HG03025 (cell line): ENCODE results near the gene GFOD1.
A peak's percentile ranks its signal among the peaks of the same experiment; 100 is the strongest.

Experiments
- ATAC-seq: cut with Tn5 transposase; IDR thresholded peaks from one replicate; pipeline ENCODE4 v1.9.1; 2021; ENCODE audit warnings: mild to moderate bottlenecking, moderate library complexity; ENCODE audit not compliant: unreplicated experiment, low FRiP score

Gene GFOD1

GRCh38 chr6:13487122-13488014 is at the start of gene GFOD1:
GFOD1 (minus strand) TSS chr6:13487600; CDS start chr6:13486890, 710 bp downstream.
- peak; percentile 83 for ATAC-seq

DNA sequence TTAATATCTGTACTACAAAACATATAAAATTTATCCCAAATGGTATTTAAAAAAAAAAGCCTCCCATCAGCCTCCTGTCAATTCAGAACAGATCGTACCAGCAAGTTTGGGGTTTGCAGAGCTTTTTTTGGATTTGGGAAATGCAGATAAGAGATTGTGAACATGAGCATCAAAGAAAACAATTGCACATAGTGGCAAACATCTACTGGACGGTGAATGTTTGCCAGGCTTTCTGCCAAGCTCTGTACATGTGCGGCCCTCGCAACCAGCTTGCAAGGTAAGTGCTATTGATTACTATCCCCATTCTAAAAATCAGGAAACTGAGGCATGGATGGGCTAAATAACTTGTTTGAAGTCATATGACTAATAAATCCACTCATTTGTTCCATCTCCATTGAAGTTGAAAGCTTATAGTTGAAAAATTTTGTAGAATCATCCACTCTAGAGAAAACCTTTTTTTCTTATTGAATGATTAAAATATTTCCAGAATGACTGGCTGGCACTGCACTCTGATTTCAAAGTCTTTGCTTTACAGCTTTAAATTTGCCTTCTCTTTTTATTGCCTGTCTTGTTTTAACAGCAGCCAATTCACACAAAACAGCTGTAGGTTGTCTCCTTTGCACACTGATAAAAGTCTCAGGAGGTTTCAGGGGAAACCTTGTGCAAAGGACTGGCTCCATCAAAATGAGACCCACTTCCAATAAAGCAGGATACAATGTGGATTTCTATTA is 49.6 kb upstream of the GFOD1 start:
- no peak for ATAC-seq

- ATAC-seq: no peak
Observed at GRCh38 chr6:13535306-13535705, 47.9 kb upstream of the GFOD1 start.

DNA sequence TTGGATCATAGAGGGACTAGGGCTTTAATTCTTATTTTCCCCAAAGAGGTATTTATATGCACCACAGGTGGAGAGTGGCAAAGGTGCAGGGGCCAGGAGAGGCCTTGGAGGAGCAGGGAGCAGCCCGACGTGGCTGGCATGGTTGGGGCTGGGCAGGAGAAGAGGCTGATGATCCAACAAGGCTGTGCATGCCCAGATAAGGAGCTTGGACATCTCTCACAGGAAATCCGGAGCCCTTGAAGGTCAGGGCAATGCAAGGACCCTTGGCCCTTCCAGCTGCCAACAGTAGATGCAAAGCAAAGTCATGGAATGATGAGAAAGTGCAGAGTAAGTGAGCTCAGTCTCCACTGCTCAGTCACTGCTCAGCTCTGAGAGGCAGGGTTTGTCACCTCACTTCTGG is 47.1 kb upstream of the GFOD1 start:
- ATAC-seq: no peak

DNA sequence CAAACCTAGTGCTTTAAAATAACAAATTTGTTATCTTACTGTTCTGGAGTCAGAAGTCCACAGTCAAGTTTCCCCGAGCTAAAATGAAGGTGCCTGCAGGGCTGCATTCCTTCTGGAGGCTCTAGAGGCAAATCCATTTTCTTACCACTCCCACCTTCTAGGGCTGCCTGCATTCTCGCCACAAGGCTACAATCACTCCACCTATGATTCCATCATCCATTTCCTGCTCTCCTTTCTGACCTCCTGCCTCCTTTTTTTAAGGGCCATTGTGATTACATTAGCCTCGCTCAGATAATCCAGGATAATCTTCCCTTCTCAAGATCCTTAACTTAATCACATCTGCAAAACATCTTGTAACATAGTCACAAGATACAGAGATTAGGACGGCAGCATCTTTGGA is 44.6 kb upstream of the GFOD1 start:
- no peak for ATAC-seq

DNA sequence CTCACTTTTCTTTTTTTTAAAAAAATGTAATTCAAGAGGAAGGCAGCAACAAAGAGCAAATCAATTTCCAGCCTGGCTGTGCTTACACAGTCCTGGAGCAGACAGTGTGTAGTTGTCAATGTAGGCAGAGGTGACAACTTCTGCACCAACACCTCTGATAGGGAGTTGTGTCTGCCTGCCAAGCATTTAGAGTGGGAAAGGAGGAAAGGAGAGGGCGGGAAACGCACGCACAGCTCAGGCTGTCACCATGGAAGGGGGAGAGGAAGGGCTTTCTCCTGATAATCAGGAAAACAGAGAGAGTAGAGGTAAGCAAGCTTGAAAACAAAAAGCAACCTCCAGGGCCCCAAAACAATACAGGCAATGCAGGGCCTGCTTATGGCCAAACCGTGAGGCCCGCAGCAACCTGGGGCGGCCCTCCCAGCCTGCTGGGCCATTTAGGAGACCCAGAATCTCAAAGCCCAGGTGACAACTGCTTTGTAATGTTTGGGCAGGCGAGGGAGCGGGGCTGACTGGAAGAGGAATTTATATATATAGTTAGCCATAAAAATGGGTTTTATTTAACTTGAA is 41.5 kb upstream of the GFOD1 start:
- no peak for ATAC-seq

DNA sequence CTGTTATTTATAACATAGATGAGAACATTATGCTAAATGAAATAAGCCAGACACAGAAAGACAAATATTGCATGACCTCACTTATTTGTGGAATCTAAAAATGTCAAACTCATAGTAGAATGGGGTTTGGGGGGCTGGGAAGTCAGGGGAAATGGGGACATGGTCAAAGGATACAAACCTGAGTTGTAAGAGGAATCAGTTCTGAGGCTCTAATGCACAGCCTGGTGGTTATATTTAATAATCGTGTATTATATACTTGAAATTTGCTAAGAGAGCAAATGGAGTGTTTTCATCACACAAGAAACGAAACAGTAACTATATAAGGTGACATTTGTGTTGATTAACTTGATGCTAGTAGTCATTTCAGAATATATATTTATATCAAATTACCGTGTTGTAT is 40.8 kb upstream of the GFOD1 start:
- ATAC-seq: no peak

- no peak for ATAC-seq
Observed at GRCh38 chr6:13527671-13528056, 40.3 kb upstream of the GFOD1 start.

- ATAC-seq: peak; percentile 73
Observed at GRCh38 chr6:13526727-13527670, 39.6 kb upstream of the GFOD1 start.

DNA sequence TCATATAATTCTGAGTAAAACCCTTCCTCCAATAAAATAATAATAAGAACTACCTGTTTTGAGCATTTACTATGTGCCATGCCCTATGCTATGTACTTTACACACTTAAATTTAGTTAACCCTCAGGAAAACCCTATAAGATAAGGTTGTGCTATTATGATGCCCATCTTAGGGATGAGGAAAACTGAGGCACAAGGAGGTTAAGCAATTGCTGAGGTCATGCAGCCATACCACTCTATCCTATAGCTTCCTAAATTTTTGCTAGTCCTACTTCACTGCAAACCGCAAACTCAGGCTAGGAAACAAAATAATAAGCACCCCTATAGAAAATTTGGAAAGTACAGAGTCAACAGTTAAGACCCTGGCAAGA is 38.9 kb upstream of the GFOD1 start:
- ATAC-seq: no peak

- ATAC-seq: no peak
Observed at GRCh38 chr6:13524801-13525508, 37.6 kb upstream of the GFOD1 start.

DNA sequence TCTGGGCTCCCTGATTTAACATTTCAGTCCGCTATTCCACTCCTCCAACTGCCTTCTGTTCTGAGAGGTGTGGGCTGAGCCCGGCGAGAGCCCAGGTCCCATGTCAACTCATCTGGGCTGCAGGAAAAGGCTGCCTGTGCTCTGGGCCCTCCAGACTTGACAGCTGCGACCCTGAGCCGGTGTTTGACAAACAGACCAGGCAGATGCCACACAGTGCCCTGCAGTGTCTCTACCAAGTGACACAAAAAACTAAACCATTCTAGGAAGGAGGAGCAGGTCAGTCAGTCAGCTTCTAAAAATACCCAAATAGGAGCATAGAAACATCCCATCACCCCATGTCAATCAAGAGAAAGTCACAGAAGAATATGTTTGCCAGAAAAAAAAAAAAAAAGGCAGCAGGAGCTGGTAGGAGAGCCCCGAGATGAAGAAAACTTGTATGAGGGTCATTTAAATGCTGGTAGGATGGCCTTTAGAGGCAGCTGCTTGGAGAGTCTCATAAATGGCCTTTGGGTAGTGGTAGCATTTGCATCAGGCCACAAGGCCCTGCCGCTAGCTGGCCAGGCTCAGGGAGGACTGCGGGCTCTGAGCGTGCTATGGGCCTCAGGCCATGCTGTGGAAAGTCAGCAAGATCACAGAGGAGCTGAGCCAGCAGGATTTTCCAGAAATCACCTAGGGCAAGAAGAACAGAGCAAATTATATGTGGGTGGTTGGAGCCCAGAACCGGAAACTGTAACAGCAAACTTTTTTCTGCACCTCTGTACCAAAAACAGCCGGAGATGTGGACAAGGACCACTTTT is 36.6 kb upstream of the GFOD1 start:
- no peak for ATAC-seq

DNA sequence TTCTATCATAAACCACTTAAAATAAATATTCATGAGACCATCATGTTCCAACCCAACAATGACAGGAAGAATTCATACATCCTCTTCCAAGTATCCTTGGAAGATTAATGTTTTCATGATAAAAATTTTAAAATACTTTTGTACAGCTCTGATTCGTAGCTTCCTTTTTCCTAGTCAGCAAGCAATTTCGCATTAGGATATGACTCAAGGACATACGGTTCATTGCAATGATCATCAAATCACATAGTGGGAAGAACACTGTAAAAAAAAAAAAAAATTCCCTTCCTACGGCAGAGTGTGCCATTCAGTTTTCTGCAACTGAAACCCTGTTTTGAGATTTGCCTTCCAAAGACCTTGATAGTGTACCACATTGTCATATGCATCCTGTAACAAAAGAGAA is 35.3 kb upstream of the GFOD1 start:
- no peak for ATAC-seq

GRCh38 chr6:13519839-13520238 is 32.4 kb upstream of the GFOD1 start:
- no peak for ATAC-seq

GRCh38 chr6:13517116-13517515 is 29.7 kb upstream of the GFOD1 start:
- no peak for ATAC-seq

DNA sequence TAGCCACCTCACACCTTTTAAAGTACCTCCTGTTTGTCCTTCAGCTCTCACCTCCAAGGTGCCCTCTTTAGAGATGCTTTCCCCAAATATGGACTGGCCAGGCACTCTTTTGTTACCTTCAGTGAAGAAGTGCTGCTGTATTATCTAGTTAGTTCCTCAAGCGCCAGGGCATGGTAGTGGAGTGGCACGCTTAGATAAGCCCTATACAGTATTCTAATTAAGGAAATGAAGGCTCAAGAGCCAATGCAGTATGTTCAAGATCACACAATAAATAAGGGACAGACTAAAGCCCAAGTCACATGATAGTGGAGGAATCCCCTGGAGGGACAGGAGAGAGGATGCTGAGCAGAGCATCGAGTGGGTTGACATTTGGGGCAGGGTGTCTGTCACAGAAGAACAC is 28.5 kb upstream of the GFOD1 start:
- ATAC-seq: no peak

DNA sequence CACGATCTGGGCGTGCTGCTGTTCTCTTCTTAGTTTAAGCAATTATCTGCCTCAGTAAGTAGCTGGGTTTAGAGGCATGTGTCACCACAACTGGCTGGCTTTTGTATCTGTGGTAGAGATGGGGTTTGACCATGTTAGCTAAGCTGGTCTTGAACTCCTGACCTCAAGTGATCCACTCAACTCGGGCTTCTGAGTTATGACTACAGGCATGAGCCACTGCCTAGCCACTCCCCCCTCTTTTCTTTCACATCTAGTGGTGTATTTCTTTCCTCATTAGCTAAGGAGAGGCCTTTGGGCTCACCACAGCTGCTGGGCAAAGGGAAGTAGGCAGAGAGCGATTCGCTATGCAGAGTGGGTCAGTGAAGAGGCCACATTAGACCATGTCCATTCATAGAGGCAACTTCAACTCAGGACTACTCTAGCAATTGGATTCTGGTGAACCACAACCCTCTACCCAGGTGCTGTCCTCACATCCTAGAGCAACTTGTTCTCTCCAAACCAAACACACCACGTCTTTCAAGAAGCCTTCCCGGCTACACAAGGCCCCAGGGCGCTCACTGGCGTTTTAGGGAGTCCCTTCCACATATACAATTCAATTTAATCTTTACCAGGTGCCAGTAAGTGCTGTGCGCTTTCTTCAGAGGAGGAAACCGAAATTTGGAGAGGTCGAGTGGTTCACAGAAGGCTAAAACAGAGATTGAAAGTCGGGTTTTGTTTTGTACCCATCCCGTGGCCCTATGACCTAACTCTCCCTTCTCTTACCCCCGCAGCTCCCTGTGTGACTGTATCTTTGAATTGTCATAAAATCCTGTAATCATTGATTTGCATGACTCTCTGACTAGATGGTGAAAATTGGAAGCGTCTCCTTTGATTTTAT is 26.5 kb upstream of the GFOD1 start:
- ATAC-seq: no peak

DNA sequence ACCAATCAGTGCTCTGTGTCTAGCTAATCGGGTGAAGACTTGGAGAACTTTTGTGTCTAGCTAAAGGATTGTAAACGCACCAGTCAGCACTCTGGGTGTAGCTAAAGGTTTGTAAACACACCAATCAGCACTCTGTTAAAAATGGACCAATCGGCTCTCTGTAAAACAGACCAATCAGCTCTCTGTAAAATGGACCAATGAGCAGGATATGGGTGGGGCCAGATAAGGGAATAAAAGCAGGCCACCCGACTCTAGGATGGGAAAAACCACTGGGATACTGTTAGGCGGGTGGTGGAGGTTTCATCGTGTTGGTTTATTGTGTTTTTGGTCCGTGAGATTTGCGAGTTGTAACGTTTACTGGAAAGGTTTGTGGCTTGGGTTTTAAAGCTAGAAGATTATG is 25.5 kb upstream of the GFOD1 start:
- ATAC-seq: no peak
